Astrocyte (in vitro differentiated cells and primary cell): ENCODE measurements around the gene COL24A1. TPM values are rescaled to one million over a fixed set of nuclear protein-coding genes. Genes with fewer than 3 reads are reported as not detected.

Experiments used
- DNase-seq: peaks from one replicate; pipeline ENCODE4 v3.0.0-alpha.2; 2010; ENCODE audit warnings: low read depth
- FAIRE-seq: peaks from 2 replicates; lab custom pipeline; 2011; peaks lifted over from hg19 to GRCh38; lab: Jason Lieb, UNC
- H2AFZ ChIP-seq: 2 replicates; pipeline ENCODE4 v1.6.0; 2012; ENCODE audit warnings: low read depth, low read length, inconsistent platforms
- H3K27ac ChIP-seq: 2 replicates; pipeline ENCODE4 v1.5.1; 2011; ENCODE audit warnings: low read depth, low read length, inconsistent platforms
- H3K27me3 ChIP-seq: 2 replicates; pipeline ENCODE4 v1.6.0; 2011; ENCODE audit warnings: low read length, inconsistent platforms; ENCODE audit not compliant: insufficient read depth
- H3K36me3 ChIP-seq: 2 replicates; pipeline ENCODE4 v1.5.1; 2011; ENCODE audit warnings: low read length, inconsistent platforms; ENCODE audit not compliant: insufficient read depth
- H3K4me1 ChIP-seq: 2 replicates; pipeline ENCODE4 v1.5.1; 2011; ENCODE audit warnings: low read length, inconsistent platforms; ENCODE audit not compliant: insufficient read depth
- H3K4me2 ChIP-seq: 2 replicates; pipeline ENCODE4 v1.6.0; 2012; ENCODE audit warnings: low read length, inconsistent platforms
- H3K4me3 ChIP-seq: 2 replicates; pipeline ENCODE4 v1.5.1; 2011; ENCODE audit warnings: low read depth, mild to moderate bottlenecking, low read length, inconsistent platforms; ENCODE audit not compliant: insufficient read depth
- H3K79me2 ChIP-seq: 2 replicates; pipeline ENCODE4 v1.6.0; 2012; ENCODE audit warnings: mild to moderate bottlenecking, low read length, inconsistent platforms; ENCODE audit not compliant: insufficient read depth
- H3K9ac ChIP-seq: 2 replicates; pipeline ENCODE4 v1.6.0; 2012; ENCODE audit warnings: mild to moderate bottlenecking, low read length, inconsistent platforms
- H3K9me3 ChIP-seq: 2 replicates; pipeline ENCODE4 v1.5.1; 2012; ENCODE audit warnings: low read depth, mild to moderate bottlenecking, low read length, inconsistent platforms; ENCODE audit not compliant: insufficient read depth
- H4K20me1 ChIP-seq: 2 replicates; pipeline ENCODE4 v1.6.0; 2012; ENCODE audit warnings: low read length, inconsistent platforms; ENCODE audit not compliant: insufficient read depth
- H3K27ac Mint-ChIP-seq: one replicate; pipeline ENCODE4 v1.8.0; 2021; ENCODE audit warnings: mild to moderate bottlenecking, mixed read lengths; ENCODE audit not compliant: unreplicated experiment
- H3K27me3 Mint-ChIP-seq: one replicate; pipeline ENCODE4 v1.8.0; 2021; ENCODE audit warnings: low read depth, mixed read lengths; ENCODE audit not compliant: unreplicated experiment
- H3K36me3 Mint-ChIP-seq: one replicate; pipeline ENCODE4 v1.8.0; 2021; ENCODE audit warnings: low read depth, mixed read lengths; ENCODE audit not compliant: unreplicated experiment
- H3K4me1 Mint-ChIP-seq: one replicate; pipeline ENCODE4 v1.8.0; 2021; ENCODE audit warnings: low read depth, mixed read lengths; ENCODE audit not compliant: unreplicated experiment
- H3K4me3 Mint-ChIP-seq: one replicate; pipeline ENCODE4 v1.8.0; 2021; ENCODE audit warnings: mild to moderate bottlenecking, moderate library complexity, mixed read lengths; ENCODE audit not compliant: unreplicated experiment
- H3K9me3 Mint-ChIP-seq: one replicate; pipeline ENCODE4 v1.8.0; 2021; ENCODE audit warnings: mild to moderate bottlenecking, mixed read lengths; ENCODE audit not compliant: unreplicated experiment
- CTCF ChIP-seq: IDR thresholded peaks from 2 replicates; pipeline ENCODE4 v1.5.1; 2011; ENCODE audit warnings: low read depth, mild to moderate bottlenecking, inconsistent platforms, low read length, moderate library complexity; ENCODE audit not compliant: insufficient read depth
- EZH2 ChIP-seq: IDR thresholded peaks from 2 replicates; pipeline ENCODE4 v1.6.1; 2012; ENCODE audit warnings: mild to moderate bottlenecking, low read length, inconsistent platforms; ENCODE audit not compliant: insufficient read depth
- total RNA-seq: library from RNA; stranded (reverse); gene quantifications from 2 replicates; pipeline ENCODE4 v1.2.1, GENCODE V29; 2021

Gene COL24A1
- total RNA-seq, 1 donor from 2014 or later, result 5.6 TPM

GRCh38 chr1:85984636-85985035, 171.9 kb downstream of the COL24A1 start:
- no peaks in the 10 kb centered on the region for H3K27me3 ChIP-seq
- H2AFZ ChIP-seq, result no peak overlapping the region
- H3K36me3 ChIP-seq, result no peaks in the 10 kb centered on the region
- H3K4me2 ChIP-seq, result no peak overlapping the region
- H3K9ac ChIP-seq, result no peak overlapping the region
- Mint-ChIP-seq H3K27me3 (no peaks in the 10 kb centered on the region), H3K4me3 (no peak overlapping the region), H3K27ac (no peak overlapping the region), H3K9me3 (peaks cover 3% of the 10 kb centered on the region), H3K4me1 (no peaks in the 10 kb centered on the region), H3K36me3 (no peaks in the 10 kb centered on the region)
- H3K79me2 ChIP-seq, result no peaks in the 10 kb centered on the region
- H3K9me3 ChIP-seq, result no peaks in the 10 kb centered on the region
- no peak for FAIRE-seq
- H3K4me1 ChIP-seq, result no peaks in the 10 kb centered on the region
- no peak overlapping the region for H3K4me3 ChIP-seq
- TF ChIP-seq CTCF, result no peak
- TF ChIP-seq EZH2, result no peak
- DNase-seq, result no peak
- no peak overlapping the region for H3K27ac ChIP-seq
- H4K20me1 ChIP-seq, result no peaks in the 10 kb centered on the region

- DNase-seq (no peak), FAIRE-seq (no peak)
- Mint-ChIP-seq H3K36me3 (no peaks in the 10 kb centered on the region), H3K4me3 (no peak overlapping the region), H3K27ac (no peak overlapping the region), H3K4me1 (no peaks in the 10 kb centered on the region), H3K9me3 (peaks cover 7% of the 10 kb centered on the region), H3K27me3 (no peaks in the 10 kb centered on the region)
- Histone ChIP-seq H3K36me3 (no peaks in the 10 kb centered on the region), H3K27ac (no peak overlapping the region), H3K79me2 (no peaks in the 10 kb centered on the region), H3K9me3 (no peaks in the 10 kb centered on the region), H3K4me1 (no peaks in the 10 kb centered on the region), H3K4me3 (no peak overlapping the region), H4K20me1 (no peaks in the 10 kb centered on the region), H2AFZ (no peak overlapping the region), H3K4me2 (no peak overlapping the region), H3K9ac (no peak overlapping the region), H3K27me3 (no peaks in the 10 kb centered on the region)
- no peak for TF ChIP-seq CTCF
- TF ChIP-seq EZH2, result no peak
These were observed 173.3 kb downstream of the COL24A1 start for GRCh38 chr1:85983316-85983715.

- no peaks in the 10 kb centered on the region for H3K79me2 ChIP-seq
- H3K4me3 ChIP-seq, result no peak overlapping the region
- H4K20me1 ChIP-seq, result no peaks in the 10 kb centered on the region
- no peaks in the 10 kb centered on the region for H3K27me3 ChIP-seq
- H3K4me2 ChIP-seq, result no peak overlapping the region
- H3K9me3 ChIP-seq, result no peaks in the 10 kb centered on the region
- no peak overlapping the region for H2AFZ ChIP-seq
- Mint-ChIP-seq H3K9me3 (peaks cover 12% of the 10 kb centered on the region), H3K4me3 (no peak overlapping the region), H3K27me3 (peaks cover 4% of the 10 kb centered on the region), H3K36me3 (no peaks in the 10 kb centered on the region), H3K27ac (no peak overlapping the region), H3K4me1 (no peaks in the 10 kb centered on the region)
- H3K27ac ChIP-seq, result no peak overlapping the region
- DNase-seq (no peak), FAIRE-seq (no peak)
- no peaks in the 10 kb centered on the region for H3K36me3 ChIP-seq
- no peak overlapping the region for H3K9ac ChIP-seq
- no peaks in the 10 kb centered on the region for H3K4me1 ChIP-seq
- TF ChIP-seq EZH2, result no peak
- no peak for TF ChIP-seq CTCF
These were observed 179.9 kb downstream of the COL24A1 start for GRCh38 chr1:85976516-85977205.
